RWPE1 (cell line): Measurements from ENCODE around the gene IFT88.

ENCODE experiments used
- CTCF ChIA-PET: fragments of 350-600 bp; sonication (Branson Sonifier 250); formaldehyde crosslinking; extraction: SDS; loops from one replicate; lab custom pipeline; 2021; lab: Yijun Ruan, JAX
- POLR2A ChIA-PET: fragments of 400-600 bp; formaldehyde crosslinking; extraction: SDS; loops from one replicate; lab custom pipeline; 2020; ENCODE audit warnings: antibody characterized with exemption; ENCODE audit not compliant: low non-redundant PET; lab: Yijun Ruan, JAX
- DNase-seq: peaks from one replicate; pipeline ENCODE4 v3.0.0; 2012; ENCODE audit warnings: low spot score
- H3K27ac ChIP-seq: fragments of 450-650 bp; 2 replicates; pipeline ENCODE4 v1.5.1; 2017
- TF ChIP-seq, protein P1 (sequence below): fragments of 450-650 bp; conservative IDR thresholded peaks from 2 replicates; pipeline ENCODE4 v1.5.1; 2017; ENCODE audit warnings: low read depth, mild to moderate bottlenecking

Gene IFT88

DNA sequence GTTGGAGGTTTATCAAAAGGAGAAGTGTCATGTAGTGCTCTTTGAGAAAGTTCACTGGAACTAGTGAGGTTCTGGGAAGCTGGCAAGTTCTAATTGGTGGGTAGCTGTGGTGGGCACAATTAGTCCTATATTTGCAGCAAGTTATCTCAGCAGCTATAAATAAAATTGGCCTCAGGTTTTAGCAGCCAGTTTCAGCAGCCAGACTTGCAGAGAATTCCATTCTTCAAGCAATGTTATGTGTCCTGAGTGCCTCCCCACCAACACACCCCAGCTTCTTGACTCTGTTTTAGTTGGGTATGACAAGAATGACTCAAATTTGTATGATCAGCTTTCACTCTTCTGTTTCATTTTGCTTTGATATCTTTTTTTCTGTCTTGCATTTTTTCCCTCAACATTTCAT, 4.7 kb downstream of the IFT88 start:
- POLR2A ChIA-PET: no interaction called here
- CTCF ChIA-PET: no interaction called here
- TF ChIP-seq, protein P1, sequence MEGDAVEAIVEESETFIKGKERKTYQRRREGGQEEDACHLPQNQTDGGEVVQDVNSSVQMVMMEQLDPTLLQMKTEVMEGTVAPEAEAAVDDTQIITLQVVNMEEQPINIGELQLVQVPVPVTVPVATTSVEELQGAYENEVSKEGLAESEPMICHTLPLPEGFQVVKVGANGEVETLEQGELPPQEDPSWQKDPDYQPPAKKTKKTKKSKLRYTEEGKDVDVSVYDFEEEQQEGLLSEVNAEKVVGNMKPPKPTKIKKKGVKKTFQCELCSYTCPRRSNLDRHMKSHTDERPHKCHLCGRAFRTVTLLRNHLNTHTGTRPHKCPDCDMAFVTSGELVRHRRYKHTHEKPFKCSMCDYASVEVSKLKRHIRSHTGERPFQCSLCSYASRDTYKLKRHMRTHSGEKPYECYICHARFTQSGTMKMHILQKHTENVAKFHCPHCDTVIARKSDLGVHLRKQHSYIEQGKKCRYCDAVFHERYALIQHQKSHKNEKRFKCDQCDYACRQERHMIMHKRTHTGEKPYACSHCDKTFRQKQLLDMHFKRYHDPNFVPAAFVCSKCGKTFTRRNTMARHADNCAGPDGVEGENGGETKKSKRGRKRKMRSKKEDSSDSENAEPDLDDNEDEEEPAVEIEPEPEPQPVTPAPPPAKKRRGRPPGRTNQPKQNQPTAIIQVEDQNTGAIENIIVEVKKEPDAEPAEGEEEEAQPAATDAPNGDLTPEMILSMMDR: no peak
- DNase-seq: no peak
- no peak overlapping the region for H3K27ac ChIP-seq

- ChIA-PET POLR2A (no interaction called here), CTCF (interaction anchor here (0.6 to 0.7 kb wide), 2 partner anchors 78 to 375 kb away, joined by 3 to 4 read pairs; no protein-coding TSS in a partner anchor)
- H3K27ac ChIP-seq: no peak overlapping the region
- TF ChIP-seq, protein P1: no peak
- no peak for DNase-seq
Observed at GRCh38 chr13:20573186-20573585, 6.2 kb downstream of the IFT88 start.

GRCh38 chr13:20573636-20574035, 6.7 kb downstream of the IFT88 start:
- TF ChIP-seq, protein P1: no peak
- POLR2A ChIA-PET: no interaction called here
- CTCF ChIA-PET: interaction anchor here (0.6 to 0.7 kb wide), 2 partner anchors 78 to 375 kb away, joined by 3 to 4 read pairs; no protein-coding TSS in a partner anchor

GRCh38 chr13:20579191-20579590, 12.2 kb downstream of the IFT88 start:
- ChIA-PET POLR2A (no interaction called here), CTCF (no interaction called here)
- TF ChIP-seq, protein P1: no peak

More at GRCh38 chr13:20573636-20574035, 6.7 kb downstream of the IFT88 start:
- no peak overlapping the region for H3K27ac ChIP-seq
- DNase-seq: no peak

GRCh38 chr13:20580257-20580656, 13.3 kb downstream of the IFT88 start:
- TF ChIP-seq, protein P1: no peak
- CTCF ChIA-PET: no interaction called here
- H3K27ac ChIP-seq: no peak overlapping the region
- no peak for DNase-seq
- POLR2A ChIA-PET: no interaction called here

More at GRCh38 chr13:20579191-20579590, 12.2 kb downstream of the IFT88 start:
- no peak for DNase-seq
- H3K27ac ChIP-seq: no peak overlapping the region

DNA sequence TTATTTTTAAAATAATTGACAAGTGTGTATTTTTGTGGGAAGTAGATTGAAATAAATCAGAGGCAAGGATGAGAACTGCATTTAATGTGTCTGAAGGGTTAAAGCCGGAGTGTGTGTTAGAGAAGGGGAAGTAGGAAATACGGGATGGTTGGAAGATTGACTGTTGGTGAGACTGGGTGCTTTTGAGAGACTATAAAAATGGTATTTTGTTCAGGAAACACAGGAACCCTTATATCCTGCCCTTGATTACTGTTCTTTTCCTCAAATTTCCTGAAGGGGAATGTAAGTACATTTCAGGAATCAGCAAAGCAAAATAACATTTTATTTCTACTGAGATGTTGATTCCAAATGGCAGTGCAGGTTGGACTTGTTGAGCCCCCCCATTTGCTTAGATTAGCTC, 15.1 kb downstream of the IFT88 start:
- POLR2A ChIA-PET: no interaction called here
- TF ChIP-seq, protein P1: no peak
- CTCF ChIA-PET: interaction anchor here (0.7 kb wide), 2 partner anchors 15 to 525 kb away, joined by 3 read pairs; no protein-coding TSS in a partner anchor
- no peak overlapping the region for H3K27ac ChIP-seq
- no peak for DNase-seq
